Measurements from ENCODE around the gene NR5A1.

GRCh38 chr9:124475158-124475867 is 31.9 kb downstream of the NR5A1 start:
- TF ChIP-seq CTCF (IDR thresholded peaks at IDR 0.05) (no peak), POLR2A (IDR thresholded peaks at IDR 0.05) (no peak)

Measured in thyroid gland (tissue), 4 donors.